ENCODE measurements around the gene TMBIM1. TPM values are rescaled to one million over a fixed set of nuclear protein-coding genes. Genes with fewer than 3 reads are reported as not detected.

Gene TMBIM1
- total RNA-seq, 1 experiment from 2014 or later, result 23.5 TPM

DNA sequence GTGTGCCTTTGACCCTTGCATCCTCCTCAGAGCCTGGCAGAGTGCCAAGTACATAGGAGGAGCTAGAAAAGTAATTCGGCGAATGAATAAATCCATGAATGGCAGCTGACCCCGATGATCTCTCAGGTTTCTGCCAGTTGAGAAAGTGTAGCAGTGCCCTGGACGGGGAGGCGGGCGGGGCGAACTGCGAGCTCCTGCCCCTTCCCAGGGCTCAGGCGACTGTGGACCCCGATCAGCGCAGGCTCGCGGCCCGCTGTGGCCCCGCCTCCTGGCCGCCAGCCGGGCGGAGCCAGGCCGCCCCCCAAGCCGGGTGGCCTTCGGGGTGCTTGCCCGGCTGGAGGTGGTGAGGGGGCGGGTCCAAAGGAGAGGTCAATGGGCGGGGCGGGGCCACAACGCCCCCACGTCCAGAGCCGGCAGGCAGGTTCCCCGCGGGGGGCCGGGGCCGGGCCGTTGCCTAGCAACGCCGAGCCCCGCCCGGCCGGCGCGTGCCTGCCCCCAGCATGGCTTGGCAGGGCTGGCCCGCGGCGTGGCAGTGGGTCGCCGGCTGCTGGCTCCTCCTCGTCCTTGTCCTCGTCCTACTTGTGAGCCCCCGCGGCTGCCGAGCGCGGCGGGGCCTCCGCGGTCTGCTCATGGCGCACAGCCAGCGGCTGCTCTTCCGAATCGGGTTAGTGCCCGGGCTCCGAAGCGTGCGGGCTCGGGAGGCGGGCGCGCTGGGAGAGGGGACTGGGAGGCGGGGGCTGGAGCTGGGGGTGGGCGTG is 30.6 kb upstream of the TMBIM1 start (continued):
- TF ChIP-seq, protein P1, sequence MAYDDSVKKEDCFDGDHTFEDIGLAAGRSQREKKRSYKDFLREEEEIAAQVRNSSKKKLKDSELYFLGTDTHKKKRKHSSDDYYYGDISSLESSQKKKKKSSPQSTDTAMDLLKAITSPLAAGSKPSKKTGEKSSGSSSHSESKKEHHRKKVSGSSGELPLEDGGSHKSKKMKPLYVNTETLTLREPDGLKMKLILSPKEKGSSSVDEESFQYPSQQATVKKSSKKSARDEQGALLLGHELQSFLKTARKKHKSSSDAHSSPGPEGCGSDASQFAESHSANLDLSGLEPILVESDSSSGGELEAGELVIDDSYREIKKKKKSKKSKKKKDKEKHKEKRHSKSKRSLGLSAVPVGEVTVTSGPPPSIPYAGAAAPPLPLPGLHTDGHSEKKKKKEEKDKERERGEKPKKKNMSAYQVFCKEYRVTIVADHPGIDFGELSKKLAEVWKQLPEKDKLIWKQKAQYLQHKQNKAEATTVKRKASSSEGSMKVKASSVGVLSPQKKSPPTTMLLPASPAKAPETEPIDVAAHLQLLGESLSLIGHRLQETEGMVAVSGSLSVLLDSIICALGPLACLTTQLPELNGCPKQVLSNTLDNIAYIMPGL (CRISPR knock-in tag; IDR thresholded peaks at IDR 0.05), result no peak
- TF ChIP-seq, protein P2, sequence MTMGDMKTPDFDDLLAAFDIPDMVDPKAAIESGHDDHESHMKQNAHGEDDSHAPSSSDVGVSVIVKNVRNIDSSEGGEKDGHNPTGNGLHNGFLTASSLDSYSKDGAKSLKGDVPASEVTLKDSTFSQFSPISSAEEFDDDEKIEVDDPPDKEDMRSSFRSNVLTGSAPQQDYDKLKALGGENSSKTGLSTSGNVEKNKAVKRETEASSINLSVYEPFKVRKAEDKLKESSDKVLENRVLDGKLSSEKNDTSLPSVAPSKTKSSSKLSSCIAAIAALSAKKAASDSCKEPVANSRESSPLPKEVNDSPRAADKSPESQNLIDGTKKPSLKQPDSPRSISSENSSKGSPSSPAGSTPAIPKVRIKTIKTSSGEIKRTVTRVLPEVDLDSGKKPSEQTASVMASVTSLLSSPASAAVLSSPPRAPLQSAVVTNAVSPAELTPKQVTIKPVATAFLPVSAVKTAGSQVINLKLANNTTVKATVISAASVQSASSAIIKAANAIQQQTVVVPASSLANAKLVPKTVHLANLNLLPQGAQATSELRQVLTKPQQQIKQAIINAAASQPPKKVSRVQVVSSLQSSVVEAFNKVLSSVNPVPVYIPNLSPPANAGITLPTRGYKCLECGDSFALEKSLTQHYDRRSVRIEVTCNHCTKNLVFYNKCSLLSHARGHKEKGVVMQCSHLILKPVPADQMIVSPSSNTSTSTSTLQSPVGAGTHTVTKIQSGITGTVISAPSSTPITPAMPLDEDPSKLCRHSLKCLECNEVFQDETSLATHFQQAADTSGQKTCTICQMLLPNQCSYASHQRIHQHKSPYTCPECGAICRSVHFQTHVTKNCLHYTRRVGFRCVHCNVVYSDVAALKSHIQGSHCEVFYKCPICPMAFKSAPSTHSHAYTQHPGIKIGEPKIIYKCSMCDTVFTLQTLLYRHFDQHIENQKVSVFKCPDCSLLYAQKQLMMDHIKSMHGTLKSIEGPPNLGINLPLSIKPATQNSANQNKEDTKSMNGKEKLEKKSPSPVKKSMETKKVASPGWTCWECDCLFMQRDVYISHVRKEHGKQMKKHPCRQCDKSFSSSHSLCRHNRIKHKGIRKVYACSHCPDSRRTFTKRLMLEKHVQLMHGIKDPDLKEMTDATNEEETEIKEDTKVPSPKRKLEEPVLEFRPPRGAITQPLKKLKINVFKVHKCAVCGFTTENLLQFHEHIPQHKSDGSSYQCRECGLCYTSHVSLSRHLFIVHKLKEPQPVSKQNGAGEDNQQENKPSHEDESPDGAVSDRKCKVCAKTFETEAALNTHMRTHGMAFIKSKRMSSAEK (CRISPR knock-in tag; IDR thresholded peaks at IDR 0.05; ENCODE audit: borderline replicate concordance), result no peak
- TF ChIP-seq, protein P3, sequence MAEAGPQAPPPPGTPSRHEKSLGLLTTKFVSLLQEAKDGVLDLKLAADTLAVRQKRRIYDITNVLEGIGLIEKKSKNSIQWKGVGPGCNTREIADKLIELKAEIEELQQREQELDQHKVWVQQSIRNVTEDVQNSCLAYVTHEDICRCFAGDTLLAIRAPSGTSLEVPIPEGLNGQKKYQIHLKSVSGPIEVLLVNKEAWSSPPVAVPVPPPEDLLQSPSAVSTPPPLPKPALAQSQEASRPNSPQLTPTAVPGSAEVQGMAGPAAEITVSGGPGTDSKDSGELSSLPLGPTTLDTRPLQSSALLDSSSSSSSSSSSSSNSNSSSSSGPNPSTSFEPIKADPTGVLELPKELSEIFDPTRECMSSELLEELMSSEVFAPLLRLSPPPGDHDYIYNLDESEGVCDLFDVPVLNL (CRISPR knock-in tag; IDR thresholded peaks at IDR 0.05; ENCODE audit: borderline replicate concordance, low read depth), result no peak
- TF ChIP-seq ETV6 (CRISPR knock-in tag; IDR thresholded peaks at IDR 0.05) (peak; percentile 67; the same call in 1 of the 2 replicates), TP53 (CRISPR knock-in tag; IDR thresholded peaks at IDR 0.05) (peak; percentile 64; the same call in 1 of the 2 replicates), RORB (CRISPR knock-in tag; IDR thresholded peaks at IDR 0.05) (no peak), IRF2 (CRISPR knock-in tag; IDR thresholded peaks at IDR 0.05; ENCODE audit: borderline replicate concordance, low read depth) (no peak), SP1 (CRISPR knock-in tag; conservative IDR thresholded peaks at IDR 0.05) (peak; percentile 82), TEAD4 (CRISPR knock-in tag; IDR thresholded peaks at IDR 0.05) (no peak), EMX1 (CRISPR knock-in tag; IDR thresholded peaks at IDR 0.05) (no peak), GABPB1 (CRISPR knock-in tag; IDR thresholded peaks at IDR 0.05) (no peak), ZNF671 (CRISPR knock-in tag; IDR thresholded peaks at IDR 0.05) (no peak), CREM (CRISPR knock-in tag; IDR thresholded peaks at IDR 0.05) (no peak), ZNF232 (CRISPR knock-in tag; IDR thresholded peaks at IDR 0.05) (0 out of 2 replicates have a peak, but pooled peaks have one; percentile 50)
- TF ChIP-seq, protein P4, sequence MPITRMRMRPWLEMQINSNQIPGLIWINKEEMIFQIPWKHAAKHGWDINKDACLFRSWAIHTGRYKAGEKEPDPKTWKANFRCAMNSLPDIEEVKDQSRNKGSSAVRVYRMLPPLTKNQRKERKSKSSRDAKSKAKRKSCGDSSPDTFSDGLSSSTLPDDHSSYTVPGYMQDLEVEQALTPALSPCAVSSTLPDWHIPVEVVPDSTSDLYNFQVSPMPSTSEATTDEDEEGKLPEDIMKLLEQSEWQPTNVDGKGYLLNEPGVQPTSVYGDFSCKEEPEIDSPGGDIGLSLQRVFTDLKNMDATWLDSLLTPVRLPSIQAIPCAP (CRISPR knock-in tag; IDR thresholded peaks at IDR 0.05), result no peak
- TF ChIP-seq, protein P5, sequence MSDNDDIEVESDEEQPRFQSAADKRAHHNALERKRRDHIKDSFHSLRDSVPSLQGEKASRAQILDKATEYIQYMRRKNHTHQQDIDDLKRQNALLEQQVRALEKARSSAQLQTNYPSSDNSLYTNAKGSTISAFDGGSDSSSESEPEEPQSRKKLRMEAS (CRISPR knock-in tag; IDR thresholded peaks at IDR 0.05), result peak; percentile 43; the same call in 1 of the 2 replicates
- TF ChIP-seq, protein P6, sequence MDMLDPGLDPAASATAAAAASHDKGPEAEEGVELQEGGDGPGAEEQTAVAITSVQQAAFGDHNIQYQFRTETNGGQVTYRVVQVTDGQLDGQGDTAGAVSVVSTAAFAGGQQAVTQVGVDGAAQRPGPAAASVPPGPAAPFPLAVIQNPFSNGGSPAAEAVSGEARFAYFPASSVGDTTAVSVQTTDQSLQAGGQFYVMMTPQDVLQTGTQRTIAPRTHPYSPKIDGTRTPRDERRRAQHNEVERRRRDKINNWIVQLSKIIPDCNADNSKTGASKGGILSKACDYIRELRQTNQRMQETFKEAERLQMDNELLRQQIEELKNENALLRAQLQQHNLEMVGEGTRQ (CRISPR knock-in tag; IDR thresholded peaks at IDR 0.05), result 0 out of 2 replicates have a peak, but pooled peaks have one; percentile 7
- TF ChIP-seq, protein P7, sequence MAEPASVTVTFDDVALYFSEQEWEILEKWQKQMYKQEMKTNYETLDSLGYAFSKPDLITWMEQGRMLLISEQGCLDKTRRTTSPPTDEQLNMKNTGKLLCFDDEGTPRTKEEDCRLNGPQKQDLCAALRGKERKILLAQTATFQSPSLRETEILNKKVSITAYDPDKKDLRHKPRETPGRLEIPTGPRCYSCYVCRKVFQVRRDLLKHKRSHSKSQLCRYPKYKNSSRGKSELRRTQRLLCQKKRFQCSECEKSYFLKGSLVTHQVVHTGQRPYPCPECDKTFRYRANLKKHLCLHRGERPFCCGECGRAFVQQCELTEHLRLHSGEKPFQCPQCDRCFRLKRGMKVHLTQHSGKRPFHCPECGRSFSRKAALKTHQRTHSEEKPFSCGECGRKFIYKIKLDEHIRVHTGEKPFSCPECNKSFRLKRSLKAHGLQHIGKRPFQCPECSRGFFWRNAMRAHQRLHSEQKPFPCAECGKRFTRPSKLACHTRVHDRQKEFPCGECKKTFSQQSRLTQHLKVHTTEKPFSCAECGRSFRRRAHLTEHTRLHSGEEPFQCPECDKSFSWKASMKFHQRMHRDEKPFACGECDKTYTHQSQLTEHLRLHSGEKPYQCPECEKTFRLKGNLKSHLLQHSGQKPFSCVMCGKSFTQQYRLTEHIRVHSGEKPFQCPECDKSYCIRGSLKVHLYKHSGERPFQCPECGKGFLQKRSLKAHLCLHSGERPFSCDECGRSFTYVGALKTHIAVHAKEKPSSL (CRISPR knock-in tag; conservative IDR thresholded peaks at IDR 0.05), result no peak
- TF ChIP-seq, protein P8, sequence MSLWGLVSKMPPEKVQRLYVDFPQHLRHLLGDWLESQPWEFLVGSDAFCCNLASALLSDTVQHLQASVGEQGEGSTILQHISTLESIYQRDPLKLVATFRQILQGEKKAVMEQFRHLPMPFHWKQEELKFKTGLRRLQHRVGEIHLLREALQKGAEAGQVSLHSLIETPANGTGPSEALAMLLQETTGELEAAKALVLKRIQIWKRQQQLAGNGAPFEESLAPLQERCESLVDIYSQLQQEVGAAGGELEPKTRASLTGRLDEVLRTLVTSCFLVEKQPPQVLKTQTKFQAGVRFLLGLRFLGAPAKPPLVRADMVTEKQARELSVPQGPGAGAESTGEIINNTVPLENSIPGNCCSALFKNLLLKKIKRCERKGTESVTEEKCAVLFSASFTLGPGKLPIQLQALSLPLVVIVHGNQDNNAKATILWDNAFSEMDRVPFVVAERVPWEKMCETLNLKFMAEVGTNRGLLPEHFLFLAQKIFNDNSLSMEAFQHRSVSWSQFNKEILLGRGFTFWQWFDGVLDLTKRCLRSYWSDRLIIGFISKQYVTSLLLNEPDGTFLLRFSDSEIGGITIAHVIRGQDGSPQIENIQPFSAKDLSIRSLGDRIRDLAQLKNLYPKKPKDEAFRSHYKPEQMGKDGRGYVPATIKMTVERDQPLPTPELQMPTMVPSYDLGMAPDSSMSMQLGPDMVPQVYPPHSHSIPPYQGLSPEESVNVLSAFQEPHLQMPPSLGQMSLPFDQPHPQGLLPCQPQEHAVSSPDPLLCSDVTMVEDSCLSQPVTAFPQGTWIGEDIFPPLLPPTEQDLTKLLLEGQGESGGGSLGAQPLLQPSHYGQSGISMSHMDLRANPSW (CRISPR knock-in tag; conservative IDR thresholded peaks at IDR 0.05; ENCODE audit: low read depth), result no peak
- TF ChIP-seq, protein P9, sequence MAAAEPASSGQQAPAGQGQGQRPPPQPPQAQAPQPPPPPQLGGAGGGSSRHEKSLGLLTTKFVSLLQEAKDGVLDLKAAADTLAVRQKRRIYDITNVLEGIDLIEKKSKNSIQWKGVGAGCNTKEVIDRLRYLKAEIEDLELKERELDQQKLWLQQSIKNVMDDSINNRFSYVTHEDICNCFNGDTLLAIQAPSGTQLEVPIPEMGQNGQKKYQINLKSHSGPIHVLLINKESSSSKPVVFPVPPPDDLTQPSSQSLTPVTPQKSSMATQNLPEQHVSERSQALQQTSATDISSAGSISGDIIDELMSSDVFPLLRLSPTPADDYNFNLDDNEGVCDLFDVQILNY (CRISPR knock-in tag; IDR thresholded peaks at IDR 0.05), result no peak

Measured in WTC11 (cell line).